ENCODE results near the gene S100A5.
"Not testable (repeated sequence)": the region's sequence is repeated elsewhere in the genome, so short reads cannot be mapped to it uniquely, and the experiment has no call there.

S100A5 gene

DNA sequence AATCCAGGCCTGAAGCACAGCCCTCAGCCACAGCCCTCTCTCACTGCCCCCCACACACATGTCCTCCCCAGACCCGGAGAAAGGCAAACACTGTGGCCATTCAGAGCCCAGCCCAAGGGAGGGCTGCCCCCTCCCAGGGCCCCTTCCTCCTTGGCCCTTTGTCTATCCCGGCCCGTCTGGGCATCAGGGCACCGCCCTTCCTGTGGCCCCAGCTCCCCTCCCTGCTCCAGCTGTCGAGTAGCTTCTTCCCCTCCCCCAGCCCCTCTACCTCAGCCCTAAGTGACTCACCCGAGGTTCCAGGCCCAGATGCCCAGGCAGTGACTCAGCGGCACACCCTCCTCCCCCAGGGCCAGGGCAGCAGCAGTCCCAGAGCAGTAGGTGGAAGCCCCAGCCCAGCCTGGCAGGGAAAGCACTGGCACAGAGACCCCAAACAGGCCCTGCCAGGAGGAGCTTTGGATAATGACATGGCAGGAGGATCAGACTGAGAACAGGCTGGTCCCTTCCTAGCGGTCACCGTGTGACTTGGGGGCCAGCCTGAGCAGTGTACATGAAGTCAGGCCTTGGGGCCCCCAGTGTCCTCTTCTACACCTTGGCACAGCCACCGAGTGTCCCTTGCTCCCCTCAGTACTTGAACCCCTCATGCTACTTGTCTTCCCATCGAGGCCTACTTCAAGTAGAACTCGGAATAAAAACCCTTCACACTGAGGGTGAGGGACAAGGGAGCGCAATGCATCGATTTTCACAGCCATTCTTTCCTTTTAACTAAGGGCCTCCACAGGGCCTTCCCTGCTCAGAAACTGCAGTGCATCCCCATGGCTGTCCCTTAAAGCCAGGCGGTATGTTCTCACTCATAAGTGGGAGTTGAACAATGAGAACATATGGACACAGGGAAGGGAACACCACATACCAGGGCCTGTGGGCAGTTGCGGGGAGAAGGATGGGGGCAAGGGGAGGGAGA, 26.0 kb upstream of the S100A5 start:
- TF ChIP-seq LEF1 (IDR thresholded peaks at IDR 0.05; ENCODE audit: borderline replicate concordance) (no peak), SUZ12 (IDR thresholded peaks at IDR 0.05) (no peak), HDGF (IDR thresholded peaks at IDR 0.05; ENCODE audit: borderline replicate concordance) (no peak), ARNT (IDR thresholded peaks at IDR 0.05) (no peak), FOXK2 (IDR thresholded peaks at IDR 0.05) (no peak), L3MBTL2 (conservative IDR thresholded peaks at IDR 0.05) (no peak), CTBP1 (IDR thresholded peaks at IDR 0.05; ENCODE audit: borderline replicate concordance) (no peak), ZNF384 (IDR thresholded peaks at IDR 0.05) (no peak), ELF4 (IDR thresholded peaks at IDR 0.05) (no peak), BHLHE40 (IDR thresholded peaks at IDR 0.05; ENCODE audit: borderline replicate concordance) (no peak), FOXA1 (IDR thresholded peaks at IDR 0.05) (no peak), TARDBP (IDR thresholded peaks at IDR 0.05) (no peak), NFRKB (IDR thresholded peaks at IDR 0.05) (no peak), SP1 (IDR thresholded peaks at IDR 0.05) (no peak), FOXM1 (IDR thresholded peaks at IDR 0.05; ENCODE audit: borderline replicate concordance) (no peak)
- TF ChIP-seq, protein P1, sequence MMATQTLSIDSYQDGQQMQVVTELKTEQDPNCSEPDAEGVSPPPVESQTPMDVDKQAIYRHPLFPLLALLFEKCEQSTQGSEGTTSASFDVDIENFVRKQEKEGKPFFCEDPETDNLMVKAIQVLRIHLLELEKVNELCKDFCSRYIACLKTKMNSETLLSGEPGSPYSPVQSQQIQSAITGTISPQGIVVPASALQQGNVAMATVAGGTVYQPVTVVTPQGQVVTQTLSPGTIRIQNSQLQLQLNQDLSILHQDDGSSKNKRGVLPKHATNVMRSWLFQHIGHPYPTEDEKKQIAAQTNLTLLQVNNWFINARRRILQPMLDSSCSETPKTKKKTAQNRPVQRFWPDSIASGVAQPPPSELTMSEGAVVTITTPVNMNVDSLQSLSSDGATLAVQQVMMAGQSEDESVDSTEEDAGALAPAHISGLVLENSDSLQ (IDR thresholded peaks at IDR 0.05): no peak
- ChIA-PET POLR2A (interaction anchor here (0.5 to 1.9 kb wide), 17 partner anchors 13 to 424 kb away, joined by 3 to 11 read pairs (median 5); partner anchors contain the start of genes CHTOP, ILF2, RPS27 and S100A1), CTCF (interaction anchor here (0.6 to 2.7 kb wide), 8 partner anchors 26 to 214 kb away, joined by 3 to 12 read pairs (median 4); partner anchors contain the start of genes S100A1, S100A13 and S100A5)
- DNase-seq (ENCODE audit: extremely low spot score): peak; percentile 62

- DNase-seq (ENCODE audit: extremely low spot score): no peak
- TF ChIP-seq SUZ12 (IDR thresholded peaks at IDR 0.05): no peak
- no peak for TF ChIP-seq TARDBP (IDR thresholded peaks at IDR 0.05)
- no peak for TF ChIP-seq ARNT (IDR thresholded peaks at IDR 0.05)
- no peak for TF ChIP-seq FOXK2 (IDR thresholded peaks at IDR 0.05)
- TF ChIP-seq FOXA1 (IDR thresholded peaks at IDR 0.05): no peak
- TF ChIP-seq HDGF (IDR thresholded peaks at IDR 0.05; ENCODE audit: borderline replicate concordance): no peak
- TF ChIP-seq, protein P1 (IDR thresholded peaks at IDR 0.05): no peak
- no peak for TF ChIP-seq LEF1 (IDR thresholded peaks at IDR 0.05; ENCODE audit: borderline replicate concordance)
- no peak for TF ChIP-seq SP1 (IDR thresholded peaks at IDR 0.05)
- TF ChIP-seq NFRKB (IDR thresholded peaks at IDR 0.05): no peak
- CTCF ChIA-PET: interaction anchor here (0.6 to 2.7 kb wide), 9 partner anchors 25 to 213 kb away, joined by 3 to 12 read pairs (median 4); partner anchors contain the start of genes S100A1, S100A13 and S100A5
- POLR2A ChIA-PET: interaction anchor here (0.5 to 1.9 kb wide), 17 partner anchors 12 to 425 kb away, joined by 3 to 11 read pairs (median 5); partner anchors contain the start of genes CHTOP, ILF2, RPS27 and S100A1
Measured at GRCh38 chr1:153565529-153566374, 25.0 kb upstream of the S100A5 start, which contains the start of gene S100A2. Gene S100A2, minus strand, starts transcription at chr1:153565844. Its CDS starts 1,967 bp downstream, at chr1:153563877.

DNA sequence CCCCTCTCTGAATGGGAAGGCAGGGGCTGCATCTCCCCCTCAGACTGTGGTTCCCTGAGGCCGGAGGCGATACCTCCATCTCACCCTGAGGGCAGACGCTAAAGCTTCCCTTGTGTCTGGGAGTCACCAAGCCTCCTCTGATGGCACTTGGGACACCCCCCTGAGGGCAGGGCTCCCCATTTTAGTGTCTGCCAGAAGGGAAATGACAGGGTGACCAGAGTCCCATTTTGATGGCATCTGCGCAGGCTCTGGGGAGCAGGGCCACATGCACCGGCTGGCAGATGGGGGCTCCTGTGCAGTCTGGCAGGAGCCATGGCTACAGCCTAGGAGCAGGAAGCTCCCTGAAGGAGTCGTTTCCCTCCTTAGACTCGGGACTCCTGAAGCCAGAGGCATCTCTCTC, 23.3 kb upstream of the S100A5 start:
- DNase-seq (ENCODE audit: extremely low spot score): no peak
- POLR2A ChIA-PET: interaction anchor here (1.0 kb wide), 2 partner anchors 18 to 64 kb away, joined by 3 read pairs; partner anchors contain the start of genes S100A13 and S100A4

DNA sequence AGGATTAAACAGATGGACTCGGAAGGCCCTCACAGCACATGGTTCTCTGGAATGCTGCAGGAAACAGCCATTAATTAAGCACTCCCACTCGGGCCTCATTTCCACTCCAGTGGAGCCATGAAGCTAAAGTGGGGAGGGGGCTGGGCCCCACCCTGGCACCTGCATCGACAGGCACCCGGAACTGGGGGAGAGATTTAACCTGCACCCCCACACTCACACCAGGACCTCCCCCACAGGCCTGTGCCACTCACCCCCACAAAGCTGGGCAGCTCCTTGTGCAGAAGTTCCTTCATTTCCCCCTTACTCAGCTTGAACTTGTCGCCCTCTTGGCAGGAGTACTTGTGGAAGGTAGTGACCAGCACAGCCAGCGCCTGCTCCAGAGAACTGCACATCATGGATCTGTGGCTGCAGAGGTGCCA, 22.8 kb upstream of the S100A5 start:
- no peak for DNase-seq (ENCODE audit: extremely low spot score)
- CTCF ChIA-PET: interaction anchor here (1.5 to 1.9 kb wide), 2 partner anchors 30 to 53 kb away, joined by 5 to 7 read pairs; no protein-coding TSS in a partner anchor
- POLR2A ChIA-PET: interaction anchor here (1.0 kb wide), 2 partner anchors 18 to 64 kb away, joined by 3 read pairs; partner anchors contain the start of genes S100A13 and S100A4
- no peak for TF ChIP-seq FOXK2 (IDR thresholded peaks at IDR 0.05)
- TF ChIP-seq CTBP1 (IDR thresholded peaks at IDR 0.05; ENCODE audit: borderline replicate concordance): no peak
- TF ChIP-seq ZNF384 (IDR thresholded peaks at IDR 0.05): no peak

More for the DNA sequence above, 23.3 kb upstream of the S100A5 start:
- TF ChIP-seq NFRKB (IDR thresholded peaks at IDR 0.05) (no peak), TARDBP (IDR thresholded peaks at IDR 0.05) (no peak), SUZ12 (IDR thresholded peaks at IDR 0.05) (no peak), HDGF (IDR thresholded peaks at IDR 0.05; ENCODE audit: borderline replicate concordance) (no peak), BHLHE40 (IDR thresholded peaks at IDR 0.05; ENCODE audit: borderline replicate concordance) (no peak), SP1 (IDR thresholded peaks at IDR 0.05) (no peak), L3MBTL2 (conservative IDR thresholded peaks at IDR 0.05) (no peak), FOXA1 (IDR thresholded peaks at IDR 0.05) (no peak), LEF1 (IDR thresholded peaks at IDR 0.05; ENCODE audit: borderline replicate concordance) (no peak), CTBP1 (IDR thresholded peaks at IDR 0.05; ENCODE audit: borderline replicate concordance) (no peak), FOXM1 (IDR thresholded peaks at IDR 0.05; ENCODE audit: borderline replicate concordance) (no peak), ARNT (IDR thresholded peaks at IDR 0.05) (no peak), ELF4 (IDR thresholded peaks at IDR 0.05) (no peak), FOXK2 (IDR thresholded peaks at IDR 0.05) (no peak), ZNF384 (IDR thresholded peaks at IDR 0.05) (no peak)
- TF ChIP-seq, protein P1 (IDR thresholded peaks at IDR 0.05): no peak
- CTCF ChIA-PET: interaction anchor here (1.5 to 1.9 kb wide), 2 partner anchors 30 to 53 kb away, joined by 5 to 7 read pairs; no protein-coding TSS in a partner anchor

GRCh38 chr1:153562021-153562420, 21.3 kb upstream of the S100A5 start:
- CTCF ChIA-PET: interaction anchor here (1.0 kb wide), 1 partner anchor 65 kb away, joined by 4 read pairs; the partner anchor contains the start of gene S100A13
- not testable (repeated sequence) for DNase-seq (ENCODE audit: extremely low spot score)

More at GRCh38 chr1:153562021-153562420, 21.3 kb upstream of the S100A5 start:
- POLR2A ChIA-PET: interaction anchor here (1.3 to 1.6 kb wide), 2 partner anchors 11 to 17 kb away, joined by 3 to 4 read pairs; no protein-coding TSS in a partner anchor

Data from HEK293T (cell line).